GM12878 (cell line): ENCODE measurements around the gene LSM7. TPM values are rescaled to one million over a fixed set of nuclear protein-coding genes. Genes with fewer than 3 reads are reported as not detected.

ENCODE experiments used
- CREM ChIP-seq: IDR thresholded peaks from 2 replicates; pipeline ENCODE4 v1.6.1; 2014; ENCODE audit warnings: antibody characterized with exemption, low read depth
- DPF2 ChIP-seq: fragments of 450-650 bp; IDR thresholded peaks from 2 replicates; pipeline ENCODE4 v1.6.1; 2017; ENCODE audit warnings: mild to moderate bottlenecking
- EGR1 ChIP-seq, 2 experiments: IDR thresholded peaks; 1 replicate in 1 of 2; 2 replicates in 1 of 2; pipeline ENCODE4 v1.6.1; 2011 to 2012; ENCODE audit warnings: low read depth in 2 of 2, low read length in 2 of 2, borderline replicate concordance in 1 of 2, mild to moderate bottlenecking in 1 of 2, moderate library complexity in 1 of 2
- GABPA ChIP-seq: IDR thresholded peaks from 2 replicates; pipeline ENCODE4 v1.6.1; 2014; ENCODE audit warnings: antibody characterized with exemption, low read depth, mild to moderate bottlenecking, inconsistent platforms
- HCFC1 ChIP-seq: fragments of 150-350 bp; IDR thresholded peaks from 2 replicates; pipeline ENCODE4 v1.6.1; 2014; ENCODE audit warnings: low read length
- HDGF ChIP-seq: fragments of 450-650 bp; IDR thresholded peaks from 2 replicates; pipeline ENCODE4 v1.6.1; 2016; ENCODE audit warnings: antibody characterized with exemption
- JUND ChIP-seq: IDR thresholded peaks from 2 replicates; pipeline ENCODE4 v1.6.1; 2012; ENCODE audit warnings: low read depth, mild to moderate bottlenecking, low read length, improper control_type of control experiment, moderate library complexity
- PAX5 ChIP-seq: IDR thresholded peaks from 2 replicates; pipeline ENCODE4 v1.6.1; 2011; ENCODE audit warnings: low read depth, low read length, borderline replicate concordance
- PML ChIP-seq: IDR thresholded peaks from 2 replicates; pipeline ENCODE4 v1.6.1; 2012; ENCODE audit warnings: low read length, inconsistent platforms
- RAD21 ChIP-seq: IDR thresholded peaks from 2 replicates; pipeline ENCODE4 v1.6.1; 2011; ENCODE audit warnings: mild to moderate bottlenecking, low read depth, low read length, moderate library complexity; ENCODE audit not compliant: insufficient read depth
- RELA ChIP-seq: fragments of 450-650 bp; IDR thresholded peaks from 2 replicates; pipeline ENCODE4 v1.8.0; 2014; ENCODE audit warnings: borderline replicate concordance; ENCODE audit not compliant: partially characterized antibody
- RFX5 ChIP-seq: IDR thresholded peaks from 2 replicates; pipeline ENCODE4 v1.6.1; 2011; ENCODE audit warnings: low read depth, low read length, improper control_type of control experiment
- SUPT20H ChIP-seq: IDR thresholded peaks from 2 replicates; pipeline ENCODE4 v1.6.1; 2011; ENCODE audit warnings: low read depth, mild to moderate bottlenecking, low read length, moderate library complexity, borderline replicate concordance; ENCODE audit not compliant: control insufficient read depth
- TCF3 ChIP-seq: IDR thresholded peaks from 2 replicates; pipeline ENCODE4 v1.6.1; 2012; ENCODE audit warnings: low read depth, mild to moderate bottlenecking, low read length, borderline replicate concordance; ENCODE audit not compliant: insufficient read depth
- ZNF217 ChIP-seq: fragments of 450-650 bp; IDR thresholded peaks from 2 replicates; pipeline ENCODE4 v1.6.1; 2017; ENCODE audit warnings: antibody characterized with exemption, mild to moderate bottlenecking
- polyA plus RNA-seq, 11 experiments: library from polyadenylated mRNA; depleted of rRNA in 4 of 11; unstranded in 6 of 11; stranded (reverse) in 5 of 11; fragments of >200 nt; fragmentation: Nextera tagmentation in 4 of 11; fragmentation: Illumina TruSeq in 1 of 11; extraction: Ambion mirVana in 4 of 11; extraction: Trizol in 1 of 11; gene quantifications; 1 replicate in 1 of 11; 2 replicates in 10 of 11; pipeline versions ENCODE4 v1.2.1 to v1.2.3, GENCODE V29; 2011 to 2016; ENCODE audit warnings: inconsistent platforms in 2 of 11, missing spikeins in 2 of 11, low read depth in 1 of 11
- total RNA-seq, 4 experiments: library from RNA; depleted of rRNA in 3 of 4; stranded (reverse); fragments of >200 nt in 3 of 4; fragmentation: Illumina TruSeq in 1 of 4; extraction: Trizol in 1 of 4; gene quantifications; 2 replicates each; pipeline versions ENCODE4 v1.2.1 to v1.2.3, GENCODE V29; 2013 to 2021
- TF ChIP-seq, protein P1 (sequence below), 3 experiments: IDR thresholded peaks in 2 of 3; conservative IDR thresholded peaks in 1 of 3; 2 replicates each; pipeline ENCODE4 v1.5.1; 2011; ENCODE audit warnings: low read depth in 3 of 3, low read length in 3 of 3, mild to moderate bottlenecking in 3 of 3, control low read depth in 2 of 3, moderate library complexity in 2 of 3, inconsistent platforms in 1 of 3, mixed read lengths in 1 of 3; ENCODE audit not compliant: control insufficient read depth in 2 of 3, insufficient read depth in 1 of 3; ENCODE audit errors: extremely low read depth in 1 of 3
- TF ChIP-seq, protein P2 (sequence below): IDR thresholded peaks from 2 replicates; pipeline ENCODE4 v1.6.1; 2011; ENCODE audit warnings: low read depth, mild to moderate bottlenecking, low read length, moderate library complexity, borderline replicate concordance; ENCODE audit errors: extremely low read depth
- TF ChIP-seq, protein P3 (sequence below): IDR thresholded peaks from 2 replicates; pipeline ENCODE4 v1.6.1; 2012; ENCODE audit warnings: improper control_type of control experiment, low read depth, low read length; ENCODE audit not compliant: insufficient replicate concordance
- TF ChIP-seq, protein P4 (sequence below): fragments of 150-350 bp; IDR thresholded peaks from 2 replicates; pipeline ENCODE4 v1.6.1; 2014; ENCODE audit warnings: mild to moderate bottlenecking, low read depth, low read length
- TF ChIP-seq, protein P5 (sequence below): fragments of 450-650 bp; IDR thresholded peaks from 2 replicates; pipeline ENCODE4 v1.6.1; 2017; ENCODE audit warnings: low read depth, mild to moderate bottlenecking, moderate library complexity

The LSM7 gene
- total and polyA plus RNA-seq, 10 of the 15 experiments (the other 5 are each of a cell fraction or from before 2014, with no cell fraction given) = 24.4 to 424 (median 217) TPM

DNA sequence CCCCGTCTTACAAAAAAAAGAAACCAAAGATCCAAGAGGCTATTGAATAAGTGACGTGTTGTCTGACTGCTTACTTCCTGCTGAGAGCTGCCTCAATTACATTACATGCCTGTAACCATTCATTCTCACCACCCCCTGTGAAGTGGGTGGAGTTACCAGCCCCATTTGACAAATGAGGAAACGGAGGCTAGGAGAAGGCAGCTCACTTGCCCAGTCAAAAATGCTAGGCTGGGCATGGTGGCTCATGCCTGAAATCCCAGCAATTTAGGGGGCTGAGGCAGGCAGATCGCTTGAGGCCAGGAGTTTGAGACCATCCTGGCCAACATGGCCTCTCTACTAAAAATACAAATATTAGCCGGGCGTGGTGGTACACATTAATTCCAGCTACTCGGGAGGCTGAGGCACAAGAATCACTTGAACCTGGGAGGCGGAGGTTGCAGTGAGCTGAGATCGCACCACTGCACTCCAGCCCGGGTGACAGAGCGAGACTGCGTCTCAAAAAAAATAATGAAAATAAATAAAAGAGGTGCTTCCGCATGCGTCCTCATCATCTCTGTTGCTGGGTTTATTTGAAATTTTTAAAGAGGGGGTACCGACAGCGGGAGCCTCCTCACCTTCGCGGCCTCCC is 499 bp downstream of the LSM7 start (continued):
- TF ChIP-seq SUPT20H = no peak
- no peak for TF ChIP-seq TCF3
- TF ChIP-seq HCFC1 = no peak
- TF ChIP-seq, protein P1, sequence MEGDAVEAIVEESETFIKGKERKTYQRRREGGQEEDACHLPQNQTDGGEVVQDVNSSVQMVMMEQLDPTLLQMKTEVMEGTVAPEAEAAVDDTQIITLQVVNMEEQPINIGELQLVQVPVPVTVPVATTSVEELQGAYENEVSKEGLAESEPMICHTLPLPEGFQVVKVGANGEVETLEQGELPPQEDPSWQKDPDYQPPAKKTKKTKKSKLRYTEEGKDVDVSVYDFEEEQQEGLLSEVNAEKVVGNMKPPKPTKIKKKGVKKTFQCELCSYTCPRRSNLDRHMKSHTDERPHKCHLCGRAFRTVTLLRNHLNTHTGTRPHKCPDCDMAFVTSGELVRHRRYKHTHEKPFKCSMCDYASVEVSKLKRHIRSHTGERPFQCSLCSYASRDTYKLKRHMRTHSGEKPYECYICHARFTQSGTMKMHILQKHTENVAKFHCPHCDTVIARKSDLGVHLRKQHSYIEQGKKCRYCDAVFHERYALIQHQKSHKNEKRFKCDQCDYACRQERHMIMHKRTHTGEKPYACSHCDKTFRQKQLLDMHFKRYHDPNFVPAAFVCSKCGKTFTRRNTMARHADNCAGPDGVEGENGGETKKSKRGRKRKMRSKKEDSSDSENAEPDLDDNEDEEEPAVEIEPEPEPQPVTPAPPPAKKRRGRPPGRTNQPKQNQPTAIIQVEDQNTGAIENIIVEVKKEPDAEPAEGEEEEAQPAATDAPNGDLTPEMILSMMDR (IDR thresholded peaks at IDR 0.05 in 2 of 3, conservative IDR thresholded peaks at IDR 0.05 in 1 of 3; ENCODE audit: control insufficient read depth in 2 of 3, extremely low read depth in 1 of 3, insufficient read depth in 1 of 3, low read depth in 3 of 3, low read length in 3 of 3) = no peak
- TF ChIP-seq ZNF217 = no peak
- TF ChIP-seq EGR1 (IDR thresholded peaks at IDR 0.05; ENCODE audit: borderline replicate concordance in 1 of 2, low read depth in 2 of 2, low read length in 2 of 2) = no peak
- TF ChIP-seq, protein P2, sequence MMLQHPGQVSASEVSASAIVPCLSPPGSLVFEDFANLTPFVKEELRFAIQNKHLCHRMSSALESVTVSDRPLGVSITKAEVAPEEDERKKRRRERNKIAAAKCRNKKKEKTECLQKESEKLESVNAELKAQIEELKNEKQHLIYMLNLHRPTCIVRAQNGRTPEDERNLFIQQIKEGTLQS = no peak
- no peak for TF ChIP-seq GABPA
- no peak for TF ChIP-seq RFX5
- TF ChIP-seq, protein P3, sequence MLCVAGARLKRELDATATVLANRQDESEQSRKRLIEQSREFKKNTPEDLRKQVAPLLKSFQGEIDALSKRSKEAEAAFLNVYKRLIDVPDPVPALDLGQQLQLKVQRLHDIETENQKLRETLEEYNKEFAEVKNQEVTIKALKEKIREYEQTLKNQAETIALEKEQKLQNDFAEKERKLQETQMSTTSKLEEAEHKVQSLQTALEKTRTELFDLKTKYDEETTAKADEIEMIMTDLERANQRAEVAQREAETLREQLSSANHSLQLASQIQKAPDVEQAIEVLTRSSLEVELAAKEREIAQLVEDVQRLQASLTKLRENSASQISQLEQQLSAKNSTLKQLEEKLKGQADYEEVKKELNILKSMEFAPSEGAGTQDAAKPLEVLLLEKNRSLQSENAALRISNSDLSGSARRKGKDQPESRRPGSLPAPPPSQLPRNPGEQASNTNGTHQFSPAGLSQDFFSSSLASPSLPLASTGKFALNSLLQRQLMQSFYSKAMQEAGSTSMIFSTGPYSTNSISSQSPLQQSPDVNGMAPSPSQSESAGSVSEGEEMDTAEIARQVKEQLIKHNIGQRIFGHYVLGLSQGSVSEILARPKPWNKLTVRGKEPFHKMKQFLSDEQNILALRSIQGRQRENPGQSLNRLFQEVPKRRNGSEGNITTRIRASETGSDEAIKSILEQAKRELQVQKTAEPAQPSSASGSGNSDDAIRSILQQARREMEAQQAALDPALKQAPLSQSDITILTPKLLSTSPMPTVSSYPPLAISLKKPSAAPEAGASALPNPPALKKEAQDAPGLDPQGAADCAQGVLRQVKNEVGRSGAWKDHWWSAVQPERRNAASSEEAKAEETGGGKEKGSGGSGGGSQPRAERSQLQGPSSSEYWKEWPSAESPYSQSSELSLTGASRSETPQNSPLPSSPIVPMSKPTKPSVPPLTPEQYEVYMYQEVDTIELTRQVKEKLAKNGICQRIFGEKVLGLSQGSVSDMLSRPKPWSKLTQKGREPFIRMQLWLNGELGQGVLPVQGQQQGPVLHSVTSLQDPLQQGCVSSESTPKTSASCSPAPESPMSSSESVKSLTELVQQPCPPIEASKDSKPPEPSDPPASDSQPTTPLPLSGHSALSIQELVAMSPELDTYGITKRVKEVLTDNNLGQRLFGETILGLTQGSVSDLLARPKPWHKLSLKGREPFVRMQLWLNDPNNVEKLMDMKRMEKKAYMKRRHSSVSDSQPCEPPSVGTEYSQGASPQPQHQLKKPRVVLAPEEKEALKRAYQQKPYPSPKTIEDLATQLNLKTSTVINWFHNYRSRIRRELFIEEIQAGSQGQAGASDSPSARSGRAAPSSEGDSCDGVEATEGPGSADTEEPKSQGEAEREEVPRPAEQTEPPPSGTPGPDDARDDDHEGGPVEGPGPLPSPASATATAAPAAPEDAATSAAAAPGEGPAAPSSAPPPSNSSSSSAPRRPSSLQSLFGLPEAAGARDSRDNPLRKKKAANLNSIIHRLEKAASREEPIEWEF = no peak
- no peak for TF ChIP-seq RAD21
- no peak for TF ChIP-seq RELA
- TF ChIP-seq, protein P4, sequence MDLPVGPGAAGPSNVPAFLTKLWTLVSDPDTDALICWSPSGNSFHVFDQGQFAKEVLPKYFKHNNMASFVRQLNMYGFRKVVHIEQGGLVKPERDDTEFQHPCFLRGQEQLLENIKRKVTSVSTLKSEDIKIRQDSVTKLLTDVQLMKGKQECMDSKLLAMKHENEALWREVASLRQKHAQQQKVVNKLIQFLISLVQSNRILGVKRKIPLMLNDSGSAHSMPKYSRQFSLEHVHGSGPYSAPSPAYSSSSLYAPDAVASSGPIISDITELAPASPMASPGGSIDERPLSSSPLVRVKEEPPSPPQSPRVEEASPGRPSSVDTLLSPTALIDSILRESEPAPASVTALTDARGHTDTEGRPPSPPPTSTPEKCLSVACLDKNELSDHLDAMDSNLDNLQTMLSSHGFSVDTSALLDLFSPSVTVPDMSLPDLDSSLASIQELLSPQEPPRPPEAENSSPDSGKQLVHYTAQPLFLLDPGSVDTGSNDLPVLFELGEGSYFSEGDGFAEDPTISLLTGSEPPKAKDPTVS = no peak
- TF ChIP-seq HDGF = no peak
- no peak for TF ChIP-seq DPF2
- no peak for TF ChIP-seq JUND
- TF ChIP-seq CREM = no peak; the same call in 1 of the 2 replicates
- 0 out of 2 replicates have a peak, but pooled peaks have one; percentile 12 for TF ChIP-seq PML
- TF ChIP-seq, protein P5, sequence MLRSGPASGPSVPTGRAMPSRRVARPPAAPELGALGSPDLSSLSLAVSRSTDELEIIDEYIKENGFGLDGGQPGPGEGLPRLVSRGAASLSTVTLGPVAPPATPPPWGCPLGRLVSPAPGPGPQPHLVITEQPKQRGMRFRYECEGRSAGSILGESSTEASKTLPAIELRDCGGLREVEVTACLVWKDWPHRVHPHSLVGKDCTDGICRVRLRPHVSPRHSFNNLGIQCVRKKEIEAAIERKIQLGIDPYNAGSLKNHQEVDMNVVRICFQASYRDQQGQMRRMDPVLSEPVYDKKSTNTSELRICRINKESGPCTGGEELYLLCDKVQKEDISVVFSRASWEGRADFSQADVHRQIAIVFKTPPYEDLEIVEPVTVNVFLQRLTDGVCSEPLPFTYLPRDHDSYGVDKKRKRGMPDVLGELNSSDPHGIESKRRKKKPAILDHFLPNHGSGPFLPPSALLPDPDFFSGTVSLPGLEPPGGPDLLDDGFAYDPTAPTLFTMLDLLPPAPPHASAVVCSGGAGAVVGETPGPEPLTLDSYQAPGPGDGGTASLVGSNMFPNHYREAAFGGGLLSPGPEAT = no peak
- no peak for TF ChIP-seq PAX5
